NCI-H526 treated with DMSO at 0.1 percent for 48 hours (cell line): ENCODE data around the gene DAGLB.
"Not testable (repeated sequence)": the region's sequence is repeated elsewhere in the genome, so short reads cannot be mapped to it uniquely, and the experiment has no call there.

Source experiments
- DNase-seq: peaks from one replicate; lab custom pipeline; 2025; lab: John Stamatoyannopoulos, UW

The DAGLB gene

GRCh38 chr7:6430974-6431373 lies 16.8 kb downstream of the DAGLB start:
- no peak for DNase-seq

- no peak for DNase-seq
Measured at GRCh38 chr7:6430271-6430940, 17.3 kb downstream of the DAGLB start.

GRCh38 chr7:6425948-6426347 lies 21.8 kb downstream of the DAGLB start:
- no peak for DNase-seq

GRCh38 chr7:6423942-6424701 lies 23.6 kb downstream of the DAGLB start:
- DNase-seq, result no peak

- DNase-seq, result no peak
Measured at GRCh38 chr7:6422926-6423632, 24.7 kb downstream of the DAGLB start.

- no peak for DNase-seq
Measured at GRCh38 chr7:6422095-6422494, 25.7 kb downstream of the DAGLB start.

GRCh38 chr7:6420680-6421079 lies 27.1 kb downstream of the DAGLB start:
- DNase-seq, result no peak

GRCh38 chr7:6419310-6419773 lies 28.4 kb downstream of the DAGLB start:
- no peak for DNase-seq

- DNase-seq, result no peak
Measured at GRCh38 chr7:6417408-6417807, 30.3 kb downstream of the DAGLB start.

GRCh38 chr7:6416516-6417145 lies 31.1 kb downstream of the DAGLB start:
- DNase-seq, result no peak

GRCh38 chr7:6413637-6414036 lies 34.1 kb downstream of the DAGLB start:
- DNase-seq, result no peak

GRCh38 chr7:6409944-6410693 lies 37.6 kb downstream of the DAGLB start:
- DNase-seq, result no peak

- DNase-seq, result no peak
Measured at GRCh38 chr7:6409091-6409490, 38.7 kb downstream of the DAGLB start.

- DNase-seq, result no peak
Measured at GRCh38 chr7:6407434-6407833, 40.3 kb downstream of the DAGLB start.

- no peak for DNase-seq
Measured at GRCh38 chr7:6406121-6406520, 41.6 kb downstream of the DAGLB start.

GRCh38 chr7:6403907-6404306 lies 43.8 kb downstream of the DAGLB start:
- no peak for DNase-seq

- DNase-seq, result no peak
Measured at GRCh38 chr7:6402741-6403140, 45.0 kb downstream of the DAGLB start.

- no peak for DNase-seq
Measured at GRCh38 chr7:6402041-6402440, 45.7 kb downstream of the DAGLB start.

- no peak for DNase-seq
Measured at GRCh38 chr7:6401536-6401935, 46.2 kb downstream of the DAGLB start.

GRCh38 chr7:6400243-6401105 lies 47.3 kb downstream of the DAGLB start:
- not testable (repeated sequence) for DNase-seq

GRCh38 chr7:6399351-6399750 lies 48.4 kb downstream of the DAGLB start:
- no peak for DNase-seq
